GM18526 (cell line): ENCODE measurements around the gene LIN52.

Source experiments
- POLR2A ChIP-seq: IDR thresholded peaks from 3 replicates; pipeline ENCODE4 v1.6.1; 2011; ENCODE audit not compliant: insufficient read length; ENCODE audit errors: extremely low read depth

LIN52 gene

GRCh38 chr14:74205882-74206281 is 121.1 kb downstream of the LIN52 start:
- no peak for TF ChIP-seq POLR2A

GRCh38 chr14:74207943-74208342 is 123.2 kb downstream of the LIN52 start:
- TF ChIP-seq POLR2A, result no peak

- no peak for TF ChIP-seq POLR2A
Measured at GRCh38 chr14:74208642-74209041, 123.9 kb downstream of the LIN52 start.

- no peak for TF ChIP-seq POLR2A
Measured at GRCh38 chr14:74211945-74212580, 127.3 kb downstream of the LIN52 start.

GRCh38 chr14:74213907-74214803 is 129.4 kb downstream of the LIN52 start:
- TF ChIP-seq POLR2A, result no peak

GRCh38 chr14:74216671-74217070 is 131.9 kb downstream of the LIN52 start:
- TF ChIP-seq POLR2A, result no peak

GRCh38 chr14:74217672-74218448 is 133.1 kb downstream of the LIN52 start:
- TF ChIP-seq POLR2A, result no peak

GRCh38 chr14:74218462-74218861 is 133.7 kb downstream of the LIN52 start:
- TF ChIP-seq POLR2A, result no peak

GRCh38 chr14:74219277-74220205 is 134.8 kb downstream of the LIN52 start:
- no peak for TF ChIP-seq POLR2A

- no peak for TF ChIP-seq POLR2A
Measured at GRCh38 chr14:74220991-74221390, 136.2 kb downstream of the LIN52 start.

GRCh38 chr14:74221741-74222140 is 137.0 kb downstream of the LIN52 start:
- TF ChIP-seq POLR2A, result no peak

GRCh38 chr14:74223016-74223415 is 138.3 kb downstream of the LIN52 start:
- no peak for TF ChIP-seq POLR2A

GRCh38 chr14:74231784-74232183 is 147.0 kb downstream of the LIN52 start:
- no peak for TF ChIP-seq POLR2A

GRCh38 chr14:74235017-74235416 is 150.3 kb downstream of the LIN52 start:
- no peak for TF ChIP-seq POLR2A

GRCh38 chr14:74237441-74237840 is 152.7 kb downstream of the LIN52 start:
- no peak for TF ChIP-seq POLR2A
